GM18519 (cell line): ENCODE measurements around the gene NCAM2.

ENCODE experiments used
- ATAC-seq: cut with Tn5 transposase; IDR thresholded peaks from one replicate; pipeline ENCODE4 v1.9.1; 2021; ENCODE audit warnings: mild to moderate bottlenecking, moderate library complexity; ENCODE audit not compliant: unreplicated experiment, low FRiP score

The NCAM2 gene

GRCh38 chr21:21163904-21164303, 165.7 kb downstream of the NCAM2 start:
- peak; percentile 70 for ATAC-seq

GRCh38 chr21:21165063-21165645, 166.9 kb downstream of the NCAM2 start:
- ATAC-seq: no peak

- no peak for ATAC-seq
Observed at GRCh38 chr21:21174676-21175075, 176.5 kb downstream of the NCAM2 start.

GRCh38 chr21:21175798-21176334, 177.7 kb downstream of the NCAM2 start:
- no peak for ATAC-seq

- ATAC-seq: no peak
Observed at GRCh38 chr21:21177353-21177986, 179.3 kb downstream of the NCAM2 start.

GRCh38 chr21:21179619-21180298, 181.6 kb downstream of the NCAM2 start:
- ATAC-seq: no peak

GRCh38 chr21:21182401-21183010, 184.3 kb downstream of the NCAM2 start:
- no peak for ATAC-seq

- no peak for ATAC-seq
Observed at GRCh38 chr21:21183092-21183491, 184.9 kb downstream of the NCAM2 start.

GRCh38 chr21:21184771-21185528, 186.7 kb downstream of the NCAM2 start:
- ATAC-seq: no peak

GRCh38 chr21:21187579-21187978, 189.4 kb downstream of the NCAM2 start:
- no peak for ATAC-seq

- no peak for ATAC-seq
Observed at GRCh38 chr21:21188513-21189195, 190.4 kb downstream of the NCAM2 start.

- no peak for ATAC-seq
Observed at GRCh38 chr21:21195417-21195943, 197.3 kb downstream of the NCAM2 start.

GRCh38 chr21:21196087-21196486, 197.9 kb downstream of the NCAM2 start:
- ATAC-seq: no peak

GRCh38 chr21:21196848-21197247, 198.6 kb downstream of the NCAM2 start:
- no peak for ATAC-seq

GRCh38 chr21:21199342-21200102, 201.3 kb downstream of the NCAM2 start:
- no peak for ATAC-seq

GRCh38 chr21:21200103-21200938, 202.1 kb downstream of the NCAM2 start:
- no peak for ATAC-seq

GRCh38 chr21:21200939-21201615, 202.9 kb downstream of the NCAM2 start:
- ATAC-seq: peak; percentile 67
